Measurements from ENCODE around the gene TBX2.

- TF ChIP-seq CTCF (IDR thresholded peaks at IDR 0.05) (no peak), POLR2A (IDR thresholded peaks at IDR 0.05) (no peak)
Measured at GRCh38 chr17:61393550-61393903, 6.1 kb upstream of the TBX2 start.
